Measurements from ENCODE around the gene EPHB3. TPM values are rescaled to one million over a fixed set of nuclear protein-coding genes. Genes with fewer than 3 reads are reported as not detected.

The EPHB3 gene
- total and polyA plus RNA-seq, 2 of the 4 experiments (the other 2 are of a cell fraction): 0.72 to 2.9 TPM

DNA sequence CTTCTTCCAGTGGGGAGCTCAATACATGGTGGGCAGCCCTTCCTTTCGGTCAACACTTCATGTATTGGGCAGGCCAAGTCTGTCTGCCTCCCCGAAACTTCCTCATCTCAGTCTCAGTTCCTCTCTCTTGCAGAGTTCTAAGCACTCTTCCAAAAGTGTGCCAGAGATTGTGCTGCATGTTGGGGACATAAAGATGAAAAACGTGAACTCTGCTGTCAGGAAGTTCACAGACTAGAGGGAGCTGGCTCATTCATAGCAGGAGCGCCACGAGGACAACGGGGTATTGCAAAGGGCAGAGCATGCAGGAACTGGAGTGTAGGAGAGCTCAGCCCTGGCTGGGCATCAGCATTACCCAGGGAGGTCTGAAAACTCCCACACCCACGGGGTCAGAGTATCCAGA is 15.3 kb upstream of the EPHB3 start:
- no peaks in the 10 kb centered on the region for H4K20me1 ChIP-seq (ENCODE audit: insufficient read depth, low read length)
- no peak overlapping the region for H3K56ac ChIP-seq (ENCODE audit: extremely low read depth, insufficient read depth, low read length)
- H3K4me3 ChIP-seq (ENCODE audit: insufficient read depth, low read depth, low read length): no peak overlapping the region
- H3K79me1 ChIP-seq (ENCODE audit: low read depth in 1 of 2, low read length in 2 of 2): no peaks in the 10 kb centered on the region
- ChIA-PET POLR2A (ENCODE audit: unreplicated experiment) (no interaction called here), CTCF (interaction anchor here (0.9 to 1.7 kb wide), 3 partner anchors 15 to 174 kb away, joined by 3 to 6 read pairs (median 4); partner anchors contain the start of gene EPHB3)
- H2BK20ac ChIP-seq (ENCODE audit: low read depth, low read length): no peak overlapping the region
- no peak overlapping the region for H4K5ac ChIP-seq (ENCODE audit: low read depth, low read length)
- H3K9me3 ChIP-seq (ENCODE audit: control insufficient read depth, insufficient read depth, low read length): no peaks in the 10 kb centered on the region
- no peak overlapping the region for H3K9ac ChIP-seq (ENCODE audit: low read depth, low read length)
- 80% methylated on average over 1 of the region's 7 CpGs; no CpG with 5 or more reads in 1 of the 2 experiments for WGBS, 2 experiments (ENCODE audit: extremely low coverage in 2 of 2, insufficient read length in 1 of 2)
- H3K27me3 ChIP-seq (ENCODE audit: control insufficient read depth, insufficient read depth, low read length): peaks cover 62% of the 10 kb centered on the region
- no peak overlapping the region for H3K4me2 ChIP-seq (ENCODE audit: low read depth, low read length)
- no peak overlapping the region for H2AK5ac ChIP-seq (ENCODE audit: low read depth, low read length)
- H3K18ac ChIP-seq (ENCODE audit: low read depth, low read length): no peak overlapping the region
- no peak overlapping the region for H2BK5ac ChIP-seq (ENCODE audit: low read depth, low read length, poor library complexity, severe bottlenecking)
- no peak for TF ChIP-seq RFX5 (IDR thresholded peaks at IDR 0.05; ENCODE audit: low read depth, low read length)
- TF ChIP-seq, protein P1, sequence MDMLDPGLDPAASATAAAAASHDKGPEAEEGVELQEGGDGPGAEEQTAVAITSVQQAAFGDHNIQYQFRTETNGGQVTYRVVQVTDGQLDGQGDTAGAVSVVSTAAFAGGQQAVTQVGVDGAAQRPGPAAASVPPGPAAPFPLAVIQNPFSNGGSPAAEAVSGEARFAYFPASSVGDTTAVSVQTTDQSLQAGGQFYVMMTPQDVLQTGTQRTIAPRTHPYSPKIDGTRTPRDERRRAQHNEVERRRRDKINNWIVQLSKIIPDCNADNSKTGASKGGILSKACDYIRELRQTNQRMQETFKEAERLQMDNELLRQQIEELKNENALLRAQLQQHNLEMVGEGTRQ (IDR thresholded peaks at IDR 0.05; ENCODE audit: low read depth, low read length): no peak
- no peak for TF ChIP-seq BHLHE40 (IDR thresholded peaks at IDR 0.05; ENCODE audit: low read depth, low read length)
- no peak for TF ChIP-seq MAFK (IDR thresholded peaks at IDR 0.05; ENCODE audit: low read depth, low read length)
- no peak for TF ChIP-seq NFE2L2 (IDR thresholded peaks at IDR 0.05; ENCODE audit: low read depth, low read length)
- TF ChIP-seq CEBPB (IDR thresholded peaks at IDR 0.05; ENCODE audit: low read depth, low read length): no peak
- no peak for TF ChIP-seq FOS (IDR thresholded peaks at IDR 0.05; ENCODE audit: low read depth, low read length)
- TF ChIP-seq, protein P2, sequence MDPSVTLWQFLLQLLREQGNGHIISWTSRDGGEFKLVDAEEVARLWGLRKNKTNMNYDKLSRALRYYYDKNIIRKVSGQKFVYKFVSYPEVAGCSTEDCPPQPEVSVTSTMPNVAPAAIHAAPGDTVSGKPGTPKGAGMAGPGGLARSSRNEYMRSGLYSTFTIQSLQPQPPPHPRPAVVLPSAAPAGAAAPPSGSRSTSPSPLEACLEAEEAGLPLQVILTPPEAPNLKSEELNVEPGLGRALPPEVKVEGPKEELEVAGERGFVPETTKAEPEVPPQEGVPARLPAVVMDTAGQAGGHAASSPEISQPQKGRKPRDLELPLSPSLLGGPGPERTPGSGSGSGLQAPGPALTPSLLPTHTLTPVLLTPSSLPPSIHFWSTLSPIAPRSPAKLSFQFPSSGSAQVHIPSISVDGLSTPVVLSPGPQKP (IDR thresholded peaks at IDR 0.05; ENCODE audit: borderline replicate concordance, low read depth, low read length): no peak
- TF ChIP-seq MXI1 (IDR thresholded peaks at IDR 0.05; ENCODE audit: borderline replicate concordance, low read depth, low read length): no peak
- TF ChIP-seq, protein P3, sequence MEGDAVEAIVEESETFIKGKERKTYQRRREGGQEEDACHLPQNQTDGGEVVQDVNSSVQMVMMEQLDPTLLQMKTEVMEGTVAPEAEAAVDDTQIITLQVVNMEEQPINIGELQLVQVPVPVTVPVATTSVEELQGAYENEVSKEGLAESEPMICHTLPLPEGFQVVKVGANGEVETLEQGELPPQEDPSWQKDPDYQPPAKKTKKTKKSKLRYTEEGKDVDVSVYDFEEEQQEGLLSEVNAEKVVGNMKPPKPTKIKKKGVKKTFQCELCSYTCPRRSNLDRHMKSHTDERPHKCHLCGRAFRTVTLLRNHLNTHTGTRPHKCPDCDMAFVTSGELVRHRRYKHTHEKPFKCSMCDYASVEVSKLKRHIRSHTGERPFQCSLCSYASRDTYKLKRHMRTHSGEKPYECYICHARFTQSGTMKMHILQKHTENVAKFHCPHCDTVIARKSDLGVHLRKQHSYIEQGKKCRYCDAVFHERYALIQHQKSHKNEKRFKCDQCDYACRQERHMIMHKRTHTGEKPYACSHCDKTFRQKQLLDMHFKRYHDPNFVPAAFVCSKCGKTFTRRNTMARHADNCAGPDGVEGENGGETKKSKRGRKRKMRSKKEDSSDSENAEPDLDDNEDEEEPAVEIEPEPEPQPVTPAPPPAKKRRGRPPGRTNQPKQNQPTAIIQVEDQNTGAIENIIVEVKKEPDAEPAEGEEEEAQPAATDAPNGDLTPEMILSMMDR (conservative IDR thresholded peaks at IDR 0.05; ENCODE audit: low read depth, low read length): no peak
- dilution Hi-C loops (cut with HindIII; ENCODE audit: low sequenced_read_pairs, unreplicated experiment) (loop anchor here (25.0 kb wide), 1 partner anchor 184 kb away; the partner anchor contains the start of genes CLCN2 and POLR2H), intact Hi-C loops (cut with micrococcal nuclease) (no loop called here), in situ Hi-C loops (cut with MboI; ENCODE audit: low sequenced_read_pairs) (no loop called here)
- H3K36me3 ChIP-seq (ENCODE audit: control insufficient read depth, insufficient read depth, low read length): no peaks in the 10 kb centered on the region
- no peak overlapping the region for H3K14ac ChIP-seq (replicated peaks; ENCODE audit: low read depth, low read length)
- H4K91ac ChIP-seq (ENCODE audit: insufficient read depth, low read depth, low read length): no peak overlapping the region
- DNase-seq (no peak), ATAC-seq (ENCODE audit: low read depth) (no peak)
- H3K4me1 ChIP-seq (ENCODE audit: control insufficient read depth, insufficient read depth, low read length): no peaks in the 10 kb centered on the region
- H3K23ac ChIP-seq (ENCODE audit: low read depth, low read length): no peak overlapping the region
- H2AFZ ChIP-seq (replicated peaks; ENCODE audit: low read length, poor library complexity): no peak overlapping the region
- no peak overlapping the region for H3K4ac ChIP-seq (ENCODE audit: low read depth, low read length)
- no peaks in the 10 kb centered on the region for H3K9me1 ChIP-seq (ENCODE audit: insufficient read depth, low read length)
- H2AK9ac ChIP-seq (replicated peaks; ENCODE audit: low read depth, low read length, poor library complexity): no peak overlapping the region
- H2BK15ac ChIP-seq (ENCODE audit: low read depth, low read length): no peak overlapping the region
- no peak overlapping the region for H2BK120ac ChIP-seq (ENCODE audit: low read depth, low read length)
- no peak overlapping the region for H3K27ac ChIP-seq (ENCODE audit: insufficient read depth, low read length)
- no TSS peak for BruUV-seq (replicated peaks)
- no peak overlapping the region for H4K8ac ChIP-seq (ENCODE audit: low read depth in 2 of 2, low read length in 2 of 2)
